Natural killer cell (primary cell): Measurements from ENCODE around the gene DLAT. TPM values are rescaled to one million over a fixed set of nuclear protein-coding genes. Genes with fewer than 3 reads are reported as not detected.

Experiments
- ATAC-seq, 3 donors: fragments of 150-1000 bp in 2 of 3; fragments of 200-7000 bp in 1 of 3; cut with Tn5 transposase; 1 replicate in 1 of 3; 2 replicates in 2 of 3; pipeline ENCODE4 v1.10.0; 2021; ENCODE audit warnings: mild to moderate bottlenecking in 2 of 3, moderate library complexity in 2 of 3
- DNase-seq, 2 donors: peaks; one replicate each; pipeline versions ENCODE4 v3.0.0 to v3.0.0-alpha.2; 2013 to 2021; ENCODE audit warnings: mixed read lengths in 1 of 2
- H3K27ac ChIP-seq: one replicate; pipeline ENCODE4 v1.5.1; 2013; ENCODE audit warnings: mild to moderate bottlenecking, low read length
- H3K27me3 ChIP-seq: one replicate; pipeline ENCODE4 v1.6.1; 2013; ENCODE audit warnings: low read length; ENCODE audit not compliant: control insufficient read depth, insufficient read depth
- H3K36me3 ChIP-seq: one replicate; pipeline ENCODE4 v1.6.1; 2013; ENCODE audit warnings: low read length; ENCODE audit not compliant: control insufficient read depth, insufficient read depth
- H3K4me1 ChIP-seq: one replicate; pipeline ENCODE4 v1.6.1; 2013; ENCODE audit warnings: low read length; ENCODE audit not compliant: control insufficient read depth, insufficient read depth
- H3K4me3 ChIP-seq: one replicate; pipeline ENCODE4 v1.5.1; 2013; ENCODE audit warnings: low read length
- H3K9me3 ChIP-seq: one replicate; pipeline ENCODE4 v1.6.1; 2013; ENCODE audit warnings: low read length; ENCODE audit not compliant: control insufficient read depth, insufficient read depth
- H3K27ac Mint-ChIP-seq, 2 donors: one replicate each; pipeline ENCODE4 v1.8.0; 2022; ENCODE audit warnings: mild to moderate bottlenecking in 2 of 2, mixed read lengths in 2 of 2, moderate library complexity in 1 of 2
- H3K27me3 Mint-ChIP-seq, 2 donors: one replicate each; pipeline ENCODE4 v1.8.0; 2022; ENCODE audit warnings: low read depth in 2 of 2, mixed read lengths in 2 of 2
- H3K36me3 Mint-ChIP-seq: one replicate; pipeline ENCODE4 v1.8.0; 2022; ENCODE audit warnings: mixed read lengths
- H3K4me1 Mint-ChIP-seq, 2 donors: one replicate each; pipeline ENCODE4 v1.8.0; 2022; ENCODE audit warnings: mixed read lengths in 2 of 2
- H3K4me3 Mint-ChIP-seq: one replicate; pipeline ENCODE4 v1.8.0; 2022; ENCODE audit warnings: mild to moderate bottlenecking, moderate library complexity, mixed read lengths
- H3K9me3 Mint-ChIP-seq, 2 donors: one replicate each; pipeline ENCODE4 v1.8.0; 2022; ENCODE audit warnings: mixed read lengths in 2 of 2
- WGBS: methylation state at CpG from one replicate; pipeline ENCODE4 v1.1.7; 2013; ENCODE audit warnings: missing lambda C conversion rate; ENCODE audit not compliant: insufficient coverage; 5-methylcytosine and 5-hydroxymethylcytosine counted together
- intact Hi-C: fragments of 100-400 bp; cut with micrococcal nuclease; formaldehyde crosslinking; loops from one replicate; pipeline ENCODE4 v1.14.2; 2022
- total RNA-seq, 4 donors: library from RNA; stranded (reverse); fragments of 120-200 nt in 1 of 4; gene quantifications; one replicate each; pipeline versions ENCODE4 v1.2.3 to v1.2.4, GENCODE V29; 2013 to 2022
- TF ChIP-seq, protein P1 (sequence below): fragments of 200-600 bp; IDR thresholded peaks from one replicate; pipeline ENCODE4 v1.8.0; 2022; ENCODE audit warnings: antibody characterized with exemption

DLAT gene
- total RNA-seq, 3 donors from 2014 or later (not counting 1 experiment from before 2014, with no cell fraction given) = 12.6 to 16.2 (median 15.5) TPM

DNA sequence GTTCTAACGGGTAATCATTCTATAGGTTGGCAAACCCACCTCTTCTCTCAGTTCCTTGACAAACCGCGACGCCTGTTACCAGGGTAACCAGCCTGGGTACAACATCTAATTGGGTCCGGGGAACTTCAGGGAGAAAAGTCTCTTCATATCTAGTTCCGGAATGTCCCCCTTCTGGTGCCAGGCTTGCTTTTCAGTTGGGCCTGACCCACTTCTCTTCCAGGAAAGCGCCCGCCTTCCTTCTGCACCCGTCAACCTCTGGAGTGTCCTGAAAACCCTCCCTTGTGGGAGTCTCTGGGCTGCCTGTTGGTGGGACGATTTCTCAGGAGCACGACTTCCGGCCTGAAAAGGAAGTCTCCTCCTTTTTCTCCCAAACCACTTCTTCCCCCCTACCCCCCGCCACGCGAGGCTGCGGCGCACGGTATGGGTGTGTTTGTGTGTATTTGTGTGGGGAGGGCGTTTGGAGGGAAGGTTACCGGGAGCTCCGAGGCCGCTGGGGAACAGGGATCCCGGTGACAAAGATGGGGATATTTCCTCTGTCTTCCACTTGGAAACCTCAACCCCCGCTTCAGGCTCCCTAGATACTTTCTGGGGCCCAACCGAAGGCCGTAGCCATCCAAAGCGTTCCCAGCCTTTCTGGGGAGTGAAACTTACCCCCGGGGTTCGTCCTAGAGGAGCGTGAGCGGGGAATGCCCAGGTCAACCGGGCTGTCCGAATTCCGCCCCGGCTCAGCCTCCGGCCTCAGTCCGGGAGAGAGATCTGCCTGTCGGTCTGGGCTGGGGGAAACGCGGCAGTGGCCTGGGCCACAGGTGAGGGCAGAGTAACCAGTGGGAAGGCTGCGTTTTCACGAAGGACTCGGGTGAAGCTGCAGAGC, 49.0 kb downstream of the DLAT start, which contains the start of the genes NKAPD1 and PIH1D2:
Gene NKAPD1, plus strand, starts transcription at position 359 of the 871 bp plus-strand sequence. CDS start 1,276 bp downstream, outside the sequence.
Gene PIH1D2, minus strand, starts transcription at position 77 of the 871 bp plus-strand sequence. CDS start 843 bp downstream, outside the sequence.
- H3K27ac ChIP-seq = peak within 1 kb of the TSS; percentile 51
- peak; percentile 90 to 93 (median 91) for ATAC-seq
- H3K27me3 ChIP-seq = peaks cover 2% of the 10 kb centered on the region
- TF ChIP-seq, protein P1, sequence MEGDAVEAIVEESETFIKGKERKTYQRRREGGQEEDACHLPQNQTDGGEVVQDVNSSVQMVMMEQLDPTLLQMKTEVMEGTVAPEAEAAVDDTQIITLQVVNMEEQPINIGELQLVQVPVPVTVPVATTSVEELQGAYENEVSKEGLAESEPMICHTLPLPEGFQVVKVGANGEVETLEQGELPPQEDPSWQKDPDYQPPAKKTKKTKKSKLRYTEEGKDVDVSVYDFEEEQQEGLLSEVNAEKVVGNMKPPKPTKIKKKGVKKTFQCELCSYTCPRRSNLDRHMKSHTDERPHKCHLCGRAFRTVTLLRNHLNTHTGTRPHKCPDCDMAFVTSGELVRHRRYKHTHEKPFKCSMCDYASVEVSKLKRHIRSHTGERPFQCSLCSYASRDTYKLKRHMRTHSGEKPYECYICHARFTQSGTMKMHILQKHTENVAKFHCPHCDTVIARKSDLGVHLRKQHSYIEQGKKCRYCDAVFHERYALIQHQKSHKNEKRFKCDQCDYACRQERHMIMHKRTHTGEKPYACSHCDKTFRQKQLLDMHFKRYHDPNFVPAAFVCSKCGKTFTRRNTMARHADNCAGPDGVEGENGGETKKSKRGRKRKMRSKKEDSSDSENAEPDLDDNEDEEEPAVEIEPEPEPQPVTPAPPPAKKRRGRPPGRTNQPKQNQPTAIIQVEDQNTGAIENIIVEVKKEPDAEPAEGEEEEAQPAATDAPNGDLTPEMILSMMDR = no peak
- H3K36me3 ChIP-seq = peaks cover 23% of the 10 kb centered on the region
- H3K4me1 ChIP-seq = peaks cover 6% of the 10 kb centered on the region
- peak within 1 kb of the TSS; percentile 95 to 96 for H3K27ac Mint-ChIP-seq
- intact Hi-C loops = loop anchor here (1.0 to 2.0 kb wide), 3 partner anchors 12 to 203 kb away; partner anchors contain the start of genes ALG9, CFAP68, FDXACB1 and SDHD
- peak within 1 kb of the TSS; percentile 97 for H3K4me3 ChIP-seq
- under 1% methylated on average over 32 of the region's 43 CpGs for WGBS
- H3K4me1 Mint-ChIP-seq = peaks cover 25 to 29% of the 10 kb centered on the region in 2 donors
- H3K9me3 ChIP-seq = no peaks in the 10 kb centered on the region
- peak; percentile 79 to 92 for DNase-seq
- no peaks in the 10 kb centered on the region for H3K9me3 Mint-ChIP-seq
- H3K27me3 Mint-ChIP-seq = peaks cover 6 to 8% of the 10 kb centered on the region in 2 donors
- H3K4me3 Mint-ChIP-seq = peak within 1 kb of the TSS; percentile 94
- no peaks in the 10 kb centered on the region for H3K36me3 Mint-ChIP-seq

DNA sequence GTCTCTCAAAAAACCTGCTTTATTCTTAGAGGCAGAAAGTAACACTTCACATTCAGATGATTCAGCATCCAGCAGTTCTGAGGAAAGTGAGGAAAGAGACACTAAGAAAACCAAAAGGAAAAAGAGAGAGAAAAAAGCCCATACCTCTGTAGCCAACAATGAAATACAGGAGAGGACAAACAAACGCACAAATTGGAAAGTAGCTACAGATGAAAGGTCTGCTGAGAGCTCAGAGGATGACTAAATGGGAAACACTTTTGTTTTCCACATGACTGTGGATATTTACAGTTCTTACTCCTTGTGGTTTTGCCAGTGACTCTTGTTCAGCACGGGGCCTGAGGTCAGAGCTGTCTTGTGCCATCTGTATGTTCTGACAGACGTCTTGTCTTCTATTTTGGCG, 57.5 kb downstream of the DLAT start:
- H3K9me3 ChIP-seq = no peaks in the 10 kb centered on the region
- Mint-ChIP-seq H3K27ac (peak overlapping the region; percentile 16 to 27), H3K27me3 (no peaks in the 10 kb centered on the region), H3K4me1 (peaks cover 26 to 27% of the 10 kb centered on the region in 2 donors), H3K4me3 (no peak overlapping the region), H3K9me3 (no peaks in the 10 kb centered on the region), H3K36me3 (peaks cover 11% of the 10 kb centered on the region)
- H3K27ac ChIP-seq = no peak overlapping the region
- H3K4me1 ChIP-seq = peaks cover 12% of the 10 kb centered on the region
- no peaks in the 10 kb centered on the region for H3K27me3 ChIP-seq
- ATAC-seq (no peak), DNase-seq (no peak)
- peaks cover 54% of the 10 kb centered on the region for H3K36me3 ChIP-seq
- WGBS = 69% methylated on average over 4 of the region's 4 CpGs
- TF ChIP-seq, protein P1 = no peak
- no peak overlapping the region for H3K4me3 ChIP-seq
- intact Hi-C loops = no loop called here

- H3K27me3 ChIP-seq = no peaks in the 10 kb centered on the region
- peaks cover 51% of the 10 kb centered on the region for H3K36me3 ChIP-seq
- peak overlapping the region; percentile 97 to 99 for H3K27ac Mint-ChIP-seq
- intact Hi-C loops = loop anchor here (1.0 to 2.0 kb wide), 3 partner anchors 12 to 207 kb away; partner anchors contain the start of genes CFAP68, FDXACB1, NKAPD1 and PIH1D2
- ATAC-seq (peak; percentile 16 to 42 (median 22)), DNase-seq (peak in 1 of 2 donors; percentile 19)
- peak overlapping the region; percentile 100 for H3K4me3 Mint-ChIP-seq
- TF ChIP-seq, protein P1 = no peak
- H3K9me3 Mint-ChIP-seq = no peaks in the 10 kb centered on the region
- peaks cover 14% of the 10 kb centered on the region for H3K4me1 ChIP-seq
- H3K4me3 ChIP-seq = peak overlapping the region; percentile 72
- H3K4me1 Mint-ChIP-seq = peaks cover 46% of the 10 kb centered on the region in 2 donors
- no peaks in the 10 kb centered on the region for H3K27me3 Mint-ChIP-seq
- no peaks in the 10 kb centered on the region for H3K9me3 ChIP-seq
- H3K36me3 Mint-ChIP-seq = peaks cover 23% of the 10 kb centered on the region
- 5% methylated on average over 18 of the region's 19 CpGs for WGBS
- no peak overlapping the region for H3K27ac ChIP-seq
Measured at GRCh38 chr11:112085822-112086421, 60.7 kb downstream of the DLAT start.
